OCI-LY3 (cell line): Measurements from ENCODE around the gene NME8.

Experiments
- H2AFZ ChIP-seq: fragments of 200-600, 300-600 bp; shearing (Covaris generic); 2 replicates; pipeline ENCODE4 v1.6.0; 2014; ENCODE audit warnings: antibody characterized with exemption, low read depth, low read length
- H3K27ac ChIP-seq: fragments of 200-600, 300-600 bp; sonication (generic); 2 replicates; pipeline ENCODE4 v1.5.1; 2014; ENCODE audit warnings: mild to moderate bottlenecking, low read length, moderate library complexity, mixed read lengths
- H3K27me3 ChIP-seq: fragments of 200-600, 300-600 bp; sonication (generic); 2 replicates; pipeline ENCODE4 v1.6.1; 2014; ENCODE audit warnings: low read depth, low read length, mixed read lengths
- H3K36me3 ChIP-seq: fragments of 200-600, 300-600 bp; sonication (generic); replicated peaks from 2 replicates; pipeline ENCODE3; 2014; ENCODE audit warnings: low read depth, low read length, mixed read lengths
- H3K4me1 ChIP-seq: fragments of 300-600, 200-600 bp; sonication (generic); 2 replicates; pipeline ENCODE4 v1.6.1; 2014; ENCODE audit warnings: low read length, mixed read lengths
- H3K4me2 ChIP-seq: fragments of 200-600, 300-600 bp; sonication (generic); 2 replicates; pipeline ENCODE4 v1.6.1; 2014; ENCODE audit warnings: low read length, mixed read lengths
- H3K4me3 ChIP-seq: fragments of 300-600, 200-600 bp; sonication (generic); 2 replicates; pipeline ENCODE4 v1.5.1; 2014; ENCODE audit warnings: antibody characterized with exemption, mild to moderate bottlenecking, low read length, moderate library complexity
- H3K79me2 ChIP-seq: fragments of 300-600, 200-600 bp; shearing (Covaris generic); 2 replicates; pipeline ENCODE4 v1.6.1; 2014; ENCODE audit warnings: mild to moderate bottlenecking, low read length, mixed read lengths
- H3K9ac ChIP-seq: fragments of 300-600, 200-600 bp; shearing (Covaris generic); 2 replicates; pipeline ENCODE4 v1.6.0; 2014; ENCODE audit warnings: mild to moderate bottlenecking, low read length, moderate library complexity
- H3K9me3 ChIP-seq: fragments of 200-600, 300-600 bp; shearing (Covaris generic); 2 replicates; pipeline ENCODE4 v1.6.1; 2014; ENCODE audit warnings: low read length, mixed read lengths; ENCODE audit not compliant: insufficient read depth
- H4K20me1 ChIP-seq: fragments of 200-600, 300-600 bp; sonication (generic); 2 replicates; pipeline ENCODE4 v1.6.1; 2016; ENCODE audit warnings: low read length, mixed read lengths; ENCODE audit not compliant: insufficient read depth
- EZH2phosphoT487 ChIP-seq: fragments of 200-600 bp; shearing (Covaris generic); IDR thresholded peaks from 2 replicates; pipeline ENCODE4 v1.6.1; 2018; ENCODE audit warnings: antibody characterized with exemption, mixed run types, low read depth
- TF ChIP-seq, protein P1 (sequence below): fragments of 200-600, 300-600 bp; sonication (generic); IDR thresholded peaks from 2 replicates; pipeline ENCODE4 v1.5.1; 2014; ENCODE audit warnings: antibody characterized with exemption, low read length, low read depth

NME8 gene

DNA sequence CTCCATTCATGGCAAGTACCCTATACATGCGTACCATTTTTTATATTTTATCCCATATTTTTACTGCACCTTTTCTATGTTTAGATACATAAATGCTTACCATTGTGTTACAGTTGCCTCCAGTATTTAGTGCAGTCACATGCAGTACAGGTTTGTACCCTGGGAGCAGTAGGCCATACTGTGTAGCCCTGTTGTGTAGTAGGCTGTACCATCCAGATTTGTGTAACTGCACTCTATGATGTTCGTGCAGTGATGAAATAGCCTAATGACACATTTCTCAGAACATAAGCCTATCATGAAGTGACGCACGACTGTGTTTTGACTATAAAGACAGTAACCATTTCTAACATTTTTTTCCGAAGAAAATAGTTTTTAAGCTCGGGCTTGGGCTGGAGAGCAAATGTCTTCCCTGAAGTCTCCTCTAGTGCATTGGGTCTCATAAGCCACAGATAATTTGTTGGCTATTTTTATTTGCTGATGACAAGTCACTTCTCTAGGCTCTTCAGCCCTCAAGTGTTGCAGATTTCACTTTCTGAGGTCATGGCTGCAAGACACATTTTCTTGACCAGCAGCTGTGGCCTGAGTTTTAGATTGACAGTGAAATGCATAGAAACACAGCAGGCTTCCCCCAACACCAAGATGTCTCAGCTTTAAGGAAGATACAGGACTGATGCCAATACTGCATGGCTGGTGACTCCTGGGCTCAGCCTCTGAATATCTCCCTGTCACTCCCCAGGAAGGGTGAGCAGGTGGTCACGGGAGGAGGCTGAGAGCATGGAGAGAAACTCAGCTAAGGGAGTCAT lies 98.9 kb downstream of the NME8 start:
- Histone ChIP-seq H3K4me1 (peaks cover 13% of the 10 kb centered on the region), H3K9me3 (no peaks in the 10 kb centered on the region), H3K4me2 (no peak overlapping the region), H4K20me1 (no peaks in the 10 kb centered on the region), H3K79me2 (no peaks in the 10 kb centered on the region), H2AFZ (no peak overlapping the region), H3K27ac (no peak overlapping the region), H3K36me3 (no peaks in the 10 kb centered on the region), H3K27me3 (no peaks in the 10 kb centered on the region), H3K9ac (no peak overlapping the region), H3K4me3 (no peak overlapping the region)
- TF ChIP-seq, protein P1, sequence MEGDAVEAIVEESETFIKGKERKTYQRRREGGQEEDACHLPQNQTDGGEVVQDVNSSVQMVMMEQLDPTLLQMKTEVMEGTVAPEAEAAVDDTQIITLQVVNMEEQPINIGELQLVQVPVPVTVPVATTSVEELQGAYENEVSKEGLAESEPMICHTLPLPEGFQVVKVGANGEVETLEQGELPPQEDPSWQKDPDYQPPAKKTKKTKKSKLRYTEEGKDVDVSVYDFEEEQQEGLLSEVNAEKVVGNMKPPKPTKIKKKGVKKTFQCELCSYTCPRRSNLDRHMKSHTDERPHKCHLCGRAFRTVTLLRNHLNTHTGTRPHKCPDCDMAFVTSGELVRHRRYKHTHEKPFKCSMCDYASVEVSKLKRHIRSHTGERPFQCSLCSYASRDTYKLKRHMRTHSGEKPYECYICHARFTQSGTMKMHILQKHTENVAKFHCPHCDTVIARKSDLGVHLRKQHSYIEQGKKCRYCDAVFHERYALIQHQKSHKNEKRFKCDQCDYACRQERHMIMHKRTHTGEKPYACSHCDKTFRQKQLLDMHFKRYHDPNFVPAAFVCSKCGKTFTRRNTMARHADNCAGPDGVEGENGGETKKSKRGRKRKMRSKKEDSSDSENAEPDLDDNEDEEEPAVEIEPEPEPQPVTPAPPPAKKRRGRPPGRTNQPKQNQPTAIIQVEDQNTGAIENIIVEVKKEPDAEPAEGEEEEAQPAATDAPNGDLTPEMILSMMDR = no peak
- TF ChIP-seq EZH2phosphoT487 = no peak

DNA sequence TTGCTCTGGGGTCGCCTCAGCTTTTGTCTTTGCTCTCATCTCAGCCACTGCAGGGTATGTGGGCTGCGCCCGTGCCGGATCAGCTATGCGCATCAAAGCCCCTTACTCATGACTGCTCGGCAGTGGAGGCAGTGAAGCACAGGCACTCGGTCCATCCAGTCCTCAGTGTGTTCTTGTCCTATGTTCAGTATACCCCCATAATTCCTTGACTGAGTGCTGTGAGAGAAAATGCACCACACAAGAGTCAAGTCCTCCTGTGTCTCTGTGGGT lies 99.5 kb downstream of the NME8 start:
- no peaks in the 10 kb centered on the region for H3K27me3 ChIP-seq
- no peak overlapping the region for H2AFZ ChIP-seq
- no peaks in the 10 kb centered on the region for H3K36me3 ChIP-seq
- TF ChIP-seq EZH2phosphoT487 = no peak
- TF ChIP-seq, protein P1 = no peak
- H3K27ac ChIP-seq = no peak overlapping the region
- H3K9ac ChIP-seq = no peak overlapping the region
- peaks cover 13% of the 10 kb centered on the region for H3K4me1 ChIP-seq
- H3K9me3 ChIP-seq = no peaks in the 10 kb centered on the region
- no peak overlapping the region for H3K4me3 ChIP-seq
- H3K4me2 ChIP-seq = no peak overlapping the region
- no peaks in the 10 kb centered on the region for H4K20me1 ChIP-seq
- no peaks in the 10 kb centered on the region for H3K79me2 ChIP-seq
